ENCODE results near the gene CHRND.

DNA sequence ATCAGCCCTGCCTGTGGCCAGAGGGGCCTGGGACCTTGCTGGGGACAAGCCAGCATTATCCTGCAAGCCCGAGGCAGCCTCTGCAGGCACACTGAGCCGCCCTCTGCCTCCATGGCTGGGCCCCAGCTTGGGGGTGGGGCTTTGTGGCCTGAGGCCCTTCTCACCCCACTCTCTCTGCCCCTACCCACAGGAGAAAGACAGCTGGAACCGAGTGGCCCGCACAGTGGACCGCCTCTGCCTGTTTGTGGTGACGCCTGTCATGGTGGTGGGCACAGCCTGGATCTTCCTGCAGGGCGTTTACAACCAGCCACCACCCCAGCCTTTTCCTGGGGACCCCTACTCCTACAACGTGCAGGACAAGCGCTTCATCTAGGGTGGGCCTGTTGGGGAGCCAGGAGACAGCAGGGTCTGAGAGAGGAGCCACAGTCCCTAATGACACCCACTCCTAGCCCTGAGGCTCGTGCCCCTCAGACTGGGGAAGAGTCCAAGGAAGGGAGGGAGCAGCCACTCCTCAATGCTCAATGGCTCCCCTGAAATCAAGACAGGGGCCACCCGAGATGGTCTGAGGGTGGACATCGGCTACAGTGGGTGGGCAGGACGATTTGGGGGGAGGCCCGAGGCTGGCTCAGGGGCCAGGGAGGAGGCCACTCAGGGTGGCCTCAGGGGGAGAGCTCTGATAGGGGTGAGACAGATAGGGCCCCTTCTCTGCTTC is 9.1 kb downstream of the CHRND start:
- TF ChIP-seq, protein P1, sequence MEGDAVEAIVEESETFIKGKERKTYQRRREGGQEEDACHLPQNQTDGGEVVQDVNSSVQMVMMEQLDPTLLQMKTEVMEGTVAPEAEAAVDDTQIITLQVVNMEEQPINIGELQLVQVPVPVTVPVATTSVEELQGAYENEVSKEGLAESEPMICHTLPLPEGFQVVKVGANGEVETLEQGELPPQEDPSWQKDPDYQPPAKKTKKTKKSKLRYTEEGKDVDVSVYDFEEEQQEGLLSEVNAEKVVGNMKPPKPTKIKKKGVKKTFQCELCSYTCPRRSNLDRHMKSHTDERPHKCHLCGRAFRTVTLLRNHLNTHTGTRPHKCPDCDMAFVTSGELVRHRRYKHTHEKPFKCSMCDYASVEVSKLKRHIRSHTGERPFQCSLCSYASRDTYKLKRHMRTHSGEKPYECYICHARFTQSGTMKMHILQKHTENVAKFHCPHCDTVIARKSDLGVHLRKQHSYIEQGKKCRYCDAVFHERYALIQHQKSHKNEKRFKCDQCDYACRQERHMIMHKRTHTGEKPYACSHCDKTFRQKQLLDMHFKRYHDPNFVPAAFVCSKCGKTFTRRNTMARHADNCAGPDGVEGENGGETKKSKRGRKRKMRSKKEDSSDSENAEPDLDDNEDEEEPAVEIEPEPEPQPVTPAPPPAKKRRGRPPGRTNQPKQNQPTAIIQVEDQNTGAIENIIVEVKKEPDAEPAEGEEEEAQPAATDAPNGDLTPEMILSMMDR (IDR thresholded peaks at IDR 0.05): no peak
- TF ChIP-seq POLR2A (IDR thresholded peaks at IDR 0.05): no peak
